ENCODE measurements around the gene APOLD1. TPM values are rescaled to one million over a fixed set of nuclear protein-coding genes. Genes with fewer than 3 reads are reported as not detected.
A peak's percentile ranks its signal among the peaks of the same experiment; 100 is the strongest.
"Not testable (repeated sequence)": the region's sequence is repeated elsewhere in the genome, so short reads cannot be mapped to it uniquely, and the experiment has no call there.

Gene APOLD1
- polyA plus RNA-seq = under 1 TPM in 1 of 3 donors, not detected in 2; 0.34 TPM

- Mint-ChIP-seq H3K4me1 (peaks cover 21 to 27% of the 10 kb centered on the region in 2 donors), H3K36me3 (no peaks in the 10 kb centered on the region), H3K27ac (peak within 1 kb of the TSS in 5 of 6 donors; percentile 37 to 74 (median 60)), H3K9me3 (no peaks in the 10 kb centered on the region), H3K27me3 (ENCODE audit: low read depth in 3 of 3) (peaks cover 0 to 3% (median 0%) of the 10 kb centered on the region in 3 donors), H3K4me3 (peak within 1 kb of the TSS; percentile 76 to 90 (median 82))
- DNase-seq = no peak
Measured at GRCh38 chr12:12784911-12785814, at the start of gene APOLD1. TSS of gene APOLD1 (plus strand) at chr12:12785659. CDS start at chr12:12785692, 33 bp downstream.

DNA sequence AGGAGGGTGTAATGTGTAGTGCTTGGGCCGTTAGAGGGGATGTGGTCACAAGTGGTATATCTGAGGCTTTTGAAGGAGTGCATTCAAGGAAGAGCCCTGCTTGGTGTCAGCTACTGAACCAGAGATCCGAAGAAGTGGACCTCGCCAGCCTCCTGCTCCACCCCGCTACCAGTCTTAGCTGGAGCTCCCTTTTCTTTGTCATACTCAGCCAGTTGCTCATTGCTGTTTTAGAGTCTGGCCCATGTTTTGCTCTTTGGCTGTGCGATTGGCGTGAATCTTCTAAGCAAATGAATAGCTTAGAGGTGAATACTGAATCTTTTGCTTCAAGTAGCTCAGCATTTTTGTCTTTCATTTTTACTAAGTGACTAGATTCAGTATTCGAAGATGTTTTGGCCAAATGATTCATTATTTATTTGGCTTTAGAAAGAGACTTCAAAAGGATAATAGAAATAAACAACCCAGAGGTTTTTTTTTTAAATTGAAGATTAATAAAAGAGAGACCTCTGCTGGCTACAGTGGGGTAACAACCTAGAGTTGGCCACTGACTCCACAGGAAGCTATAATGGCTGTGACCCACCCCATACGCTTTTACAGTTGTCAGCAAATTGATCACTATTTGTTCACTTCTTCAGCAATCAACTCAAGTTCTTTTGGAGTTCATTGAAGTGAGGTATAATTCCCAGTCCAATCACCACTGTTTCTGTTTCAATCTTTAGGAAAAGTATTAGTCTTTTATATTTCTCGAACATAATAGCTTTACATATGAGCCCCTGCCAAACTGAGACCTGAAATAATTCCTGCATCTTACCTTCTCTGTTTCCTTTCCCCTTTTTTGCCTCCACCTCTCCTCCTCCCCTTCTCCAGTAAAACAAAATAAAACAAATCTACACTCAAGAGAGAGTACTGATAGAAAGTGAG, 48.4 kb upstream of the APOLD1 start:
- DNase-seq = peak; percentile 78 to 82 (median 81)
- peak overlapping the region; percentile 90 to 96 (median 93) for H3K27ac Mint-ChIP-seq
- H3K27me3 Mint-ChIP-seq (ENCODE audit: low read depth in 3 of 3) = peaks cover 0 to 2% (median 2%) of the 10 kb centered on the region in 3 donors
- peaks cover 49% of the 10 kb centered on the region in 2 donors for H3K4me1 Mint-ChIP-seq
- peaks cover 0 to 5% (median 3%) of the 10 kb centered on the region in 3 donors for H3K36me3 Mint-ChIP-seq
- peak overlapping the region; percentile 77 to 89 (median 85) for H3K4me3 Mint-ChIP-seq
- H3K9me3 Mint-ChIP-seq = peaks cover 0 to 1% (median 0%) of the 10 kb centered on the region in 6 donors

DNA sequence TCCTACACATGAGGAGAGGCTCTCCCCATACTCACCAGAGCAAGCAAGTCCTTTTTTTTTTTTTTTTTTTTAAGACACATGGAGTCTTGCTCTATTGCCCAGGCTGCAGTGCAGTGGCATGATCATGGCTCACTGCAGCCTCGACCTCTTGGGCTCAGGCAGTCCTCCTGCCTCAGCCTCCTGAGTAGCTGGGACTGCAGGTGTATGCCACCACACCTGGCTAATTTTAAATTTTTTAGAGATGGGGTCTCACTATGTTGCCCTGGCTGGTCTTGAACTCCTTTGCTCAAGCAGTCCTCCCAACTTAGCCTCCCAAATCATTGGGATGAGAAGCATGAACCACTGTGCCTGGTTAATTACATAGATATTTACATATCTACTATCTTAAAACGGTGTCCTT, 47.3 kb upstream of the APOLD1 start:
- Mint-ChIP-seq H3K27ac (peak overlapping the region in 3 of 6 donors; percentile 19 to 96 (median 95)), H3K4me1 (peaks cover 52 to 53% of the 10 kb centered on the region in 2 donors)
- not testable (repeated sequence) for H3K9me3 Mint-ChIP-seq

GRCh38 chr12:12741660-12742059, 43.8 kb upstream of the APOLD1 start:
- Mint-ChIP-seq H3K9me3 (peaks cover 0 to 1% (median 0%) of the 10 kb centered on the region in 6 donors), H3K27ac (peak overlapping the region in 5 of 6 donors; percentile 57 to 80 (median 71)), H3K4me3 (peak overlapping the region in 4 of 5 donors; percentile 12 to 66 (median 34)), H3K36me3 (peaks cover 0 to 7% (median 4%) of the 10 kb centered on the region in 3 donors), H3K27me3 (ENCODE audit: low read depth in 3 of 3) (peaks cover 0 to 2% (median 0%) of the 10 kb centered on the region in 3 donors), H3K4me1 (peaks cover 27 to 29% of the 10 kb centered on the region in 2 donors)
- DNase-seq = no peak

More for the DNA sequence above, 47.3 kb upstream of the APOLD1 start:
- H3K27me3 Mint-ChIP-seq (ENCODE audit: low read depth in 3 of 3); H3K36me3 Mint-ChIP-seq; DNase-seq; H3K4me3 Mint-ChIP-seq: not testable (repeated sequence)

DNA sequence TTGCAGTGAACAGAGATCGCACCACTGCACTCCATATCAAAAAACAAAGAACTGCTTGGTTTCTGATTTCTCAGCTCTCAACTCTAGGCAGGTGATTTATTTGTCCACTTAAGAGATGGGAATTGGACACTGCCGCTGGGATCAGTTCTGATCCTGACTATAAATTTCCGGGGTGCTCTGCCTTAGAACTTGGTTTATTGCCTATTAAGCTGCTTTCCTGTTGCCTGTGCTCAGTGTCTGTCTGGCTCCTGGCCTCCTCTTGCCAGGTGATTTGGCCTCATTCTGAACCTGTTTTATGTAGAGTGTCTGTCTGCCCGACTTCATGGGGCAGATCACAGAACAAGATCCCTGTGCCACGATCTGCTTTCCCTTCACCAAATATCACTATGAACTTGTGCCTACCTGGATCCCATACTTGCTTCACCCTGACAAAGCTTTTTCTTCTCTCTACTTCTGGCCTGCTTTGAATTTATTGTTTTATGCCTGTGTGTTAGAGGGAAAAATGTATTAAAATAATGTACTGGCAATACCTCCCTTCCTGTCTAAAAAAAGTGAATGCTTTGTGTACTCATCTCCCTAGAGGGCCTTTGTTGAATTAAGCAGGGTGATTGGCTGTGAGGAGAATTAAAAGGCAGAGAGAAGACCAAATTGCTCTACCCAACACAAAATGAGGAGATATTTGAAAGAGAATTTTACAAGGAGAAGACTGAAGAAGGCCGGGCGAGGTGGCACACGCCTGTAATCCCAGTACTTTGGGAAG, 40.7 kb upstream of the APOLD1 start:
- no peak for DNase-seq
- Mint-ChIP-seq H3K36me3 (peaks cover 0 to 6% (median 4%) of the 10 kb centered on the region in 3 donors), H3K27me3 (ENCODE audit: low read depth in 3 of 3) (peaks cover 0 to 2% (median 0%) of the 10 kb centered on the region in 3 donors), H3K4me3 (no peak overlapping the region), H3K4me1 (peaks cover 15 to 17% of the 10 kb centered on the region in 2 donors), H3K27ac (peak overlapping the region in 2 of 6 donors; percentile 18 to 29), H3K9me3 (no peaks in the 10 kb centered on the region)

DNA sequence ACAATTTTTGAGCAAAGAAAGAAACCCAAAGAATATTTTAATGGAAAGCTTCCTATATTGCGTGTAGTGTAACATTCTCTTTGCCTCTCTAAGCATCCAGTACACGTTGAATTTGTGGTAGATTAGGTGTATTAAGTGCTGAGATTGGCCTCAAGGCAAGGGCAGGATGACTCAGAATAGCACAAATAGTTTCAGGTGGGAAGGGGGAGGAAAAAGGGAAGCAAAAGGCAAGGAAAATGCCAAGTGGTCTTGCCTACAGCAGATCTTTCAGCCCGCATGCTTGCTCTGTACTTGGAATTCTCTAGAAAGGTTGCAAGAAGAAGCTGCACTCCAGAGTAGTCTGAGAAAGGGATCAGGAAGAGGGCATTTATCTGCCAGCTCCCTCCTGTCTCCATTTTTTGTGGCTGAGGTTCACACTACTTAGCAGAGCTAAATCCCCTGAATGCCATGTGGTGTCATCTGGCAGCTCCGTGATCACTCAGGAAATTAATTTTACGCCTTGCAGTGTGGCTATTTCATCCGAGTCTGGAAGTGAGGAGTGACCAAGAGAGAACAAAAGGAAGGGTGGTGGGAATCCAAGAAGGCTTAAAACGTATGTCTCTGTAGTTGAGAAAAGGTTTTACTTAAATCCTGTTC, 39.8 kb upstream of the APOLD1 start:
- H3K9me3 Mint-ChIP-seq = no peaks in the 10 kb centered on the region
- H3K27ac Mint-ChIP-seq = peak overlapping the region in 1 of 6 donors; percentile 56
- no peak for DNase-seq
- peaks cover 0 to 6% (median 4%) of the 10 kb centered on the region in 3 donors for H3K36me3 Mint-ChIP-seq
- H3K4me1 Mint-ChIP-seq = peaks cover 15 to 17% of the 10 kb centered on the region in 2 donors
- H3K4me3 Mint-ChIP-seq = no peak overlapping the region
- peaks cover 0 to 2% (median 0%) of the 10 kb centered on the region in 3 donors for H3K27me3 Mint-ChIP-seq (ENCODE audit: low read depth in 3 of 3)

DNA sequence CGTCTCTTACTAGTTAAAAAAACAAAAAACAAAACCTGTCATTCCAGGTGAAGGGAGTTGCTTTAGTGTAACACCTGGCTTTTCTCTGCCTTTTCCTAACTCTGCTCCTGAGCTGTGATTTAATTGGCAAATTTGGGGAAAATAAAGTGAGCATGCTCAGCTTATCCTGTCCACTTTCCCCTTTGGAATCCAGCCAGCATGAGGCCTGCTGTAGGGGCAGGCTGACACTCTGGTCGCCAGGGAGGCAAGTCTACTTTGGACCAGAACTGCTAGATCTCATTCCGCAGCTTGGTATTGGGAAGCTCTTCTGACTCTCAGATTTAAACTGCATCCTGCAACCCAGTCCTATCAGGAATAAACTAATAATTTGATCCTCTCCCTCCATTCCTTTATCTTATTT, 38.2 kb upstream of the APOLD1 start:
- peaks cover 3 to 7% of the 10 kb centered on the region in 2 donors for H3K4me1 Mint-ChIP-seq
- H3K36me3 Mint-ChIP-seq = peaks cover 0 to 8% (median 0%) of the 10 kb centered on the region in 3 donors

DNA sequence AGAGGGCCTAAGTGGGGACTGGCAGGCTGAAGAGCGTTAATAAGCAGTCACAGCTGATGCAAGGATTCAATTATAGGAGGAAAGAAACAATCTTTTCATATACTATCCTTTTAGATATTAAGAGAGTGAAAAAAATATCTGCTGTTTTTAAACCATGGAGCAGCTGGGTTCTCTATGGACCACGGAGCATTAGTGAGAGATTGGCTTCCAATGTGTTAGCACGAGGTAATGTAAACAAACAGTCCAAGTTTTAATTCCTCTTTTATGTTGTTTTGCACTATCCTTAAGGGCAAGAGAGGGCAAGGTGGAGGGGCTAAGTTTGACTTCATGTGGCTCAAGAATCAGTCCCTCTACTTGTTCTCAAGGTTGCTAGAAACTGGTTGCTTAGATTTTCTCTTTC, 37.4 kb upstream of the APOLD1 start:
- Mint-ChIP-seq H3K4me1 (peaks cover 0 to 3% of the 10 kb centered on the region in 2 donors), H3K27me3 (ENCODE audit: low read depth in 3 of 3) (peaks cover 0 to 2% (median 0%) of the 10 kb centered on the region in 3 donors), H3K36me3 (peaks cover 0 to 10% (median 0%) of the 10 kb centered on the region in 3 donors), H3K4me3 (no peak overlapping the region), H3K9me3 (no peaks in the 10 kb centered on the region), H3K27ac (peak overlapping the region in 1 of 6 donors; percentile 5)
- no peak for DNase-seq

More for the DNA sequence above, 38.2 kb upstream of the APOLD1 start:
- Mint-ChIP-seq H3K4me3 (no peak overlapping the region), H3K27me3 (ENCODE audit: low read depth in 3 of 3) (peaks cover 0 to 2% (median 0%) of the 10 kb centered on the region in 3 donors), H3K27ac (peak overlapping the region in 1 of 6 donors; percentile 5), H3K9me3 (no peaks in the 10 kb centered on the region)
- DNase-seq = no peak

- no peak for DNase-seq
- Mint-ChIP-seq H3K4me3 (no peak overlapping the region), H3K27me3 (ENCODE audit: low read depth in 3 of 3) (peaks cover 0 to 2% (median 0%) of the 10 kb centered on the region in 3 donors), H3K4me1 (no peaks in the 10 kb centered on the region), H3K9me3 (no peaks in the 10 kb centered on the region), H3K27ac (no peak overlapping the region), H3K36me3 (peaks cover 0 to 7% (median 0%) of the 10 kb centered on the region in 3 donors)
Measured at GRCh38 chr12:12749433-12749832, 36.0 kb upstream of the APOLD1 start.

- Mint-ChIP-seq H3K4me3 (no peak overlapping the region), H3K4me1 (no peaks in the 10 kb centered on the region), H3K9me3 (no peaks in the 10 kb centered on the region), H3K27me3 (ENCODE audit: low read depth in 3 of 3) (no peaks in the 10 kb centered on the region), H3K27ac (no peak overlapping the region), H3K36me3 (peaks cover 0 to 4% (median 0%) of the 10 kb centered on the region in 3 donors)
- DNase-seq = no peak
Measured at GRCh38 chr12:12755923-12756322, 29.5 kb upstream of the APOLD1 start.

DNA sequence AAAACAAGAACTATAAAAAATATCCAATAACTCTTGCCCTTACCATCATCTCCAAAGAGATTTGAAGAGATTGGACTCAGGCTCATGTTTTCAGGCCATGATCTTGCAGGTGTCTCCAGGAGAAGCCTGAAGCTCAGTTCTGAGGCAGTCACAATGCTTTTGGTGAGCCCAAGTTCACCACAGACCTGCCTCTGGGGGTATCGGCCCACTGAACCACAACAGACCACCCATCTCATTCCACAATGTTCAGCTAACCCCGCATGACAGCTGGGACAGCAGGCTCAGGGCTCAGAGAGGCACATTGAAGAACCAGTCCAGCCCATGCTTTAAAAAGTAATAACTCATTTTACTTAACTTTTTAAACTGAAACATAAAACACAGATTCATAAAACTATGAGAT, 28.3 kb upstream of the APOLD1 start:
- H3K36me3 Mint-ChIP-seq = peaks cover 0 to 8% (median 0%) of the 10 kb centered on the region in 3 donors
- DNase-seq = no peak
- no peaks in the 10 kb centered on the region for H3K9me3 Mint-ChIP-seq
- no peaks in the 10 kb centered on the region for H3K27me3 Mint-ChIP-seq (ENCODE audit: low read depth in 3 of 3)
- H3K4me3 Mint-ChIP-seq = no peak overlapping the region
- peak overlapping the region in 1 of 6 donors; percentile 16 for H3K27ac Mint-ChIP-seq
- H3K4me1 Mint-ChIP-seq = no peaks in the 10 kb centered on the region

- no peak for DNase-seq
- Mint-ChIP-seq H3K27me3 (ENCODE audit: low read depth in 3 of 3) (no peaks in the 10 kb centered on the region), H3K27ac (no peak overlapping the region), H3K36me3 (peaks cover 0 to 4% (median 0%) of the 10 kb centered on the region in 3 donors), H3K4me3 (no peak overlapping the region), H3K9me3 (no peaks in the 10 kb centered on the region), H3K4me1 (peaks cover 1 to 4% of the 10 kb centered on the region in 2 donors)
Measured at GRCh38 chr12:12759234-12759915, 26.1 kb upstream of the APOLD1 start.

All from immature natural killer cell (primary cell).